ENCODE results near the gene SORCS2.

DNA sequence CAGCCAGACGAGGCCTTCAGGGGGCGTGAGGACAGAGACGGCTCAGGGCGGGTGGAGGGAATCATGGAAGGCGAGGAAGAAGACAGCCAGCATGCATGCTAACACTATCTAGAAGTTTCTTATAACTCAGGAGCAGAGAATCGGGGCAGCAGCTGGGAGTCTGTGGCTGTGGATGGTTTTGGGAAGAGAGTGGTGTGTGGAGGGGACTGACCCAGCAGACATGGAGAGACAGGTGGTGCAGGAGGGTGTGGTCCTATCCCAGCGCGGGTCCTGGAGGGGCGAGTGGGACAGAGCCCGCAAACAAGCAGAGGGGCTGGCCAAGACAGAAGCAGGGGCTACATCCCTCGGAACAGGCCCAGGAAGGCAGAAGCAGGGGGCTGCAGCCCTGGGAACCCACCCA, 555.2 kb downstream of the SORCS2 start:
- no peak for TF ChIP-seq HDAC2 (IDR thresholded peaks at IDR 0.05; ENCODE audit: borderline replicate concordance in 1 of 2, low read depth in 2 of 2, low read length in 2 of 2)
- no peak for TF ChIP-seq POLR2A (IDR thresholded peaks at IDR 0.05; ENCODE audit: control extremely low read depth in 1 of 2, low read depth in 2 of 2, low read length in 2 of 2)
- no peak for TF ChIP-seq ZNF274 (IDR thresholded peaks at IDR 0.05; ENCODE audit: borderline replicate concordance, extremely low read depth, low read length)
- TF ChIP-seq, protein P1, sequence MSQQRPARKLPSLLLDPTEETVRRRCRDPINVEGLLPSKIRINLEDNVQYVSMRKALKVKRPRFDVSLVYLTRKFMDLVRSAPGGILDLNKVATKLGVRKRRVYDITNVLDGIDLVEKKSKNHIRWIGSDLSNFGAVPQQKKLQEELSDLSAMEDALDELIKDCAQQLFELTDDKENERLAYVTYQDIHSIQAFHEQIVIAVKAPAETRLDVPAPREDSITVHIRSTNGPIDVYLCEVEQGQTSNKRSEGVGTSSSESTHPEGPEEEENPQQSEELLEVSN (IDR thresholded peaks at IDR 0.05), result no peak
- no peak for TF ChIP-seq CEBPB (IDR thresholded peaks at IDR 0.05; ENCODE audit: low read depth, low read length)
- TF ChIP-seq EP300 (IDR thresholded peaks at IDR 0.05; ENCODE audit: borderline replicate concordance in 1 of 2, low read depth in 2 of 2, low read length in 2 of 2), result no peak
- no peak for TF ChIP-seq POLR2AphosphoS5 (IDR thresholded peaks at IDR 0.05; ENCODE audit: low read depth, low read length)
- no peak for TF ChIP-seq MAFK (IDR thresholded peaks at IDR 0.05; ENCODE audit: low read depth, low read length)
- TF ChIP-seq, protein P2, sequence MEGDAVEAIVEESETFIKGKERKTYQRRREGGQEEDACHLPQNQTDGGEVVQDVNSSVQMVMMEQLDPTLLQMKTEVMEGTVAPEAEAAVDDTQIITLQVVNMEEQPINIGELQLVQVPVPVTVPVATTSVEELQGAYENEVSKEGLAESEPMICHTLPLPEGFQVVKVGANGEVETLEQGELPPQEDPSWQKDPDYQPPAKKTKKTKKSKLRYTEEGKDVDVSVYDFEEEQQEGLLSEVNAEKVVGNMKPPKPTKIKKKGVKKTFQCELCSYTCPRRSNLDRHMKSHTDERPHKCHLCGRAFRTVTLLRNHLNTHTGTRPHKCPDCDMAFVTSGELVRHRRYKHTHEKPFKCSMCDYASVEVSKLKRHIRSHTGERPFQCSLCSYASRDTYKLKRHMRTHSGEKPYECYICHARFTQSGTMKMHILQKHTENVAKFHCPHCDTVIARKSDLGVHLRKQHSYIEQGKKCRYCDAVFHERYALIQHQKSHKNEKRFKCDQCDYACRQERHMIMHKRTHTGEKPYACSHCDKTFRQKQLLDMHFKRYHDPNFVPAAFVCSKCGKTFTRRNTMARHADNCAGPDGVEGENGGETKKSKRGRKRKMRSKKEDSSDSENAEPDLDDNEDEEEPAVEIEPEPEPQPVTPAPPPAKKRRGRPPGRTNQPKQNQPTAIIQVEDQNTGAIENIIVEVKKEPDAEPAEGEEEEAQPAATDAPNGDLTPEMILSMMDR (IDR thresholded peaks at IDR 0.05; ENCODE audit: control extremely low read depth in 1 of 3, insufficient read depth in 1 of 3, low read depth in 1 of 3, low read length in 3 of 3), result no peak
- TF ChIP-seq, protein P3, sequence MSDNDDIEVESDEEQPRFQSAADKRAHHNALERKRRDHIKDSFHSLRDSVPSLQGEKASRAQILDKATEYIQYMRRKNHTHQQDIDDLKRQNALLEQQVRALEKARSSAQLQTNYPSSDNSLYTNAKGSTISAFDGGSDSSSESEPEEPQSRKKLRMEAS (IDR thresholded peaks at IDR 0.05), result no peak
